Astrocyte of the cerebellum (primary cell): Measurements from ENCODE around the gene MYZAP.
A peak's percentile ranks its signal among the peaks of the same experiment; 100 is the strongest.
"Not testable (repeated sequence)": the region's sequence is repeated elsewhere in the genome, so short reads cannot be mapped to it uniquely, and the experiment has no call there.

Source experiments
- DNase-seq: peaks from one replicate; pipeline ENCODE4 v3.0.0-alpha.2; 2011; ENCODE audit warnings: low read depth
- H3K4me3 ChIP-seq: 2 replicates; pipeline ENCODE4 v1.5.1; 2011; ENCODE audit warnings: mild to moderate bottlenecking, low read depth, low read length, moderate library complexity
- CTCF ChIP-seq: IDR thresholded peaks from 2 replicates; pipeline ENCODE4 v1.5.1; 2012; ENCODE audit warnings: low read length, low read depth, moderate library complexity, mild to moderate bottlenecking; ENCODE audit errors: missing control alignments
- in situ Hi-C: cut with HindIII; loops from 2 replicates; pipeline ENCODE4 v1.10.0; 2017; ENCODE audit warnings: low sequenced_read_pairs

Gene MYZAP

GRCh38 chr15:57609805-57610529 is 18.3 kb downstream of the MYZAP start:
- in situ Hi-C loops: no loop called here
- H3K4me3 ChIP-seq: no peak overlapping the region
- TF ChIP-seq CTCF: no peak
- peak; percentile 24 for DNase-seq

DNA sequence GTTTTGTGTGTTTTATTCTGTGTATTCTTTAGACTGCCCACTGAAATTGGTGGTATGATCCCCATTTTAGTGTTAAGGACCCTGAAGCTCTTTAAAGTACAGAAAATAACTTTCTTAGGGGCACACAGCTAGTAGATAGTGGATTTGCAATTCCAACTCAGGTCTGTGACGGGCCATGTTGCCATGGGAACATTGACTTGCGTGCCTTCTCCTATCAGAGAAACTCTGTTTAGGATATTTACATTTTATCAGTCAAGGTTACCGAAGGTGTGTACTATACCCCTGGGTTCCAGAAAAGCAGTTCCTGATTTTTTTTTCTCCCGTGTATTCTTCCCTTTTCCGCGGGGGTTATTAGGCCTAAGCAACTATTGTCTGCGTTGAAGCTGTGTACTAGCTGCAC is 19.4 kb downstream of the MYZAP start:
- no peak overlapping the region for H3K4me3 ChIP-seq
- no peak for DNase-seq
- TF ChIP-seq CTCF: no peak
- in situ Hi-C loops: no loop called here

GRCh38 chr15:57611938-57612337 is 20.2 kb downstream of the MYZAP start:
- in situ Hi-C loops: no loop called here
- peak; percentile 22 for TF ChIP-seq CTCF
- H3K4me3 ChIP-seq: no peak overlapping the region
- no peak for DNase-seq

- in situ Hi-C loops: no loop called here
- no peak for TF ChIP-seq CTCF
- DNase-seq: no peak
- H3K4me3 ChIP-seq: no peak overlapping the region
These were observed 22.5 kb downstream of the MYZAP start for GRCh38 chr15:57614241-57614640.

- H3K4me3 ChIP-seq, DNase-seq, in situ Hi-C loops: not testable (repeated sequence)
These were observed 24.3 kb downstream of the MYZAP start for GRCh38 chr15:57615951-57616496.

DNA sequence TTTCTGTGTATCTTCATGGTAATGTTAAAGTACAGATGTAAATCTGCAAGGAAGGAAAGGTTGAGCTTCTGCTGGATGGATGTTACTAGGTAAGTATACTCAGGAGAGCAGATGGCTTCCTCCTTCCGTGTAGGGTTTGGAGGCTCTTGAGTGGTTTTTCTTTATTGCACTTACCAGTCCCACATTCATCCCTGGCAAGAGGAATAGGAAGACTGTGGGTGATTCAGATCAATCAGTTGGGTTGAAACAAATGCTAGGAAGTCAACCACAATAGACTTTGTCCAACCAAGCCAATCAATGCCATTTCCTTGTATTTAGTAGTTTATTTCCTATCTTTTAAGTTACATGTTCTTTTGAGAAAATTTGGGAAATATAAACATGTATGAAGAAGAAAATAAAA is 26.6 kb downstream of the MYZAP start:
- H3K4me3 ChIP-seq: no peak overlapping the region
- TF ChIP-seq CTCF: no peak
- in situ Hi-C loops: no loop called here
- DNase-seq: no peak

GRCh38 chr15:57619746-57620145 is 28.0 kb downstream of the MYZAP start:
- TF ChIP-seq CTCF: no peak
- in situ Hi-C loops: no loop called here
- no peak for DNase-seq
- no peak overlapping the region for H3K4me3 ChIP-seq
